ENCODE results near the gene CASP8AP2.
"Not testable (repeated sequence)": the region's sequence is repeated elsewhere in the genome, so short reads cannot be mapped to it uniquely, and the experiment has no call there.

DNA sequence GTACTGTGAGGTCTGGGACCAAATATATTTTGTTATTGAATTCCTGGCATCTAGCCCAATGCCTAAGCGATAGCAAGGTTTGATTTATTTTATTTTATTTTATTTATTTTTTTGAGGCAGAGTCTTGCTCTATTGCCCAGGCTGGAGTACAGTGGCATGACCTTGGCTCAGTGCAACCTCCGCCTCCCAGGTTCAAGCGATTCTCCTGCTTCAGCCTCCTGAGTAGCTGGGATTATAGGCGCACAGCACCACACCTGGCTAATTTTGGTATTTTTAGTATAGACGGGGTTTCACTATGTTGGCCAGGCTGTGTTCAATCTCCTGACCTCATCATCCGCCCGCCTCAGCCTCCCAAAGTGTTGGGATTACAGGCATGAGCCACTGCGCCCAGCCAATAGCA lies 62.9 kb downstream of the CASP8AP2 start:
- TF ChIP-seq POLR2AphosphoS5, TCF7L2 (IDR thresholded peaks at IDR 0.05; ENCODE audit: low read depth, low read length): not testable (repeated sequence)
- TF ChIP-seq, protein P1, sequence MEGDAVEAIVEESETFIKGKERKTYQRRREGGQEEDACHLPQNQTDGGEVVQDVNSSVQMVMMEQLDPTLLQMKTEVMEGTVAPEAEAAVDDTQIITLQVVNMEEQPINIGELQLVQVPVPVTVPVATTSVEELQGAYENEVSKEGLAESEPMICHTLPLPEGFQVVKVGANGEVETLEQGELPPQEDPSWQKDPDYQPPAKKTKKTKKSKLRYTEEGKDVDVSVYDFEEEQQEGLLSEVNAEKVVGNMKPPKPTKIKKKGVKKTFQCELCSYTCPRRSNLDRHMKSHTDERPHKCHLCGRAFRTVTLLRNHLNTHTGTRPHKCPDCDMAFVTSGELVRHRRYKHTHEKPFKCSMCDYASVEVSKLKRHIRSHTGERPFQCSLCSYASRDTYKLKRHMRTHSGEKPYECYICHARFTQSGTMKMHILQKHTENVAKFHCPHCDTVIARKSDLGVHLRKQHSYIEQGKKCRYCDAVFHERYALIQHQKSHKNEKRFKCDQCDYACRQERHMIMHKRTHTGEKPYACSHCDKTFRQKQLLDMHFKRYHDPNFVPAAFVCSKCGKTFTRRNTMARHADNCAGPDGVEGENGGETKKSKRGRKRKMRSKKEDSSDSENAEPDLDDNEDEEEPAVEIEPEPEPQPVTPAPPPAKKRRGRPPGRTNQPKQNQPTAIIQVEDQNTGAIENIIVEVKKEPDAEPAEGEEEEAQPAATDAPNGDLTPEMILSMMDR (IDR thresholded peaks at IDR 0.05) = peak; percentile 57
